GM18502 (cell line): ENCODE results near the gene TMEM192.
"Not testable (repeated sequence)": the region's sequence is repeated elsewhere in the genome, so short reads cannot be mapped to it uniquely, and the experiment has no call there.

Experiments
- ATAC-seq: cut with Tn5 transposase; IDR thresholded peaks from one replicate; pipeline ENCODE4 v1.9.1; 2021; ENCODE audit warnings: mild to moderate bottlenecking; ENCODE audit not compliant: unreplicated experiment, poor library complexity

Gene TMEM192

DNA sequence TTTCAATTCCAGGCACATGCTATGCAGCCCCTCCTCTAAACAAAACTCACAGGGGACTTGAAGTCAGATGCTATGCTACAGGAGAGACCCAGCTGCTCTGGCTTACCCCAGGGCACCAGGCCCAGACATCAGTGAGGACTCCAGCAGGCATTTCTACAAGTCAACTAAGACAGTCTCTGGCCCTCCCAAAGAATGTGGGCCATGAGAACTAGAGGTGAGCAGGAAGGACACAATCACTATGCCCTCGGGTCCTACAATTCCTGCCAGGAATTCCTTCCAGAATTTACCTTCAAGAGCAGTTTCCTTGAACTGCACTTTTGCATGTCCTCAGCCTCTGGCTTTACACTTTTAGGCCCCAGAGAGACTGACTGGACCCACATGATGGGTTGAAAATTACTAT is 17.4 kb downstream of the TMEM192 start:
- no peak for ATAC-seq

DNA sequence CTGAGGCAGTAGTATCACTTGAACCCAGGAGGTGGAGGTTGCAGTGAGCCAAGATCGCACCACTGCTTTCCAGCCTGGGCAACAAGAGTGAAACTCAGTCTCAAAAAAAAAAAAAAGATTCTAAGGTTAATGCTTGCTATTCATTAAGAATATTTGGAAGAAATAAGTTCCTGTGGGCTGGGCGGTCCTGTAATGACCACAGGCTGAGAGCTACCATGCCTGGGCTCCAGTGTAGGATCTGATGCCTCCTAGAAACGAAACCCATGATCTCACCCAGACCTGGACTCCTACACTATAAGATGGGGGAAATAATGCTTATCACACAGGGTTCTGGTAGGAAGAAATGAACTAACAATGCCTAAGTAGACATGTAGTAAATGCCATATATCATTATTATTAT is 17.8 kb downstream of the TMEM192 start:
- ATAC-seq: no peak

DNA sequence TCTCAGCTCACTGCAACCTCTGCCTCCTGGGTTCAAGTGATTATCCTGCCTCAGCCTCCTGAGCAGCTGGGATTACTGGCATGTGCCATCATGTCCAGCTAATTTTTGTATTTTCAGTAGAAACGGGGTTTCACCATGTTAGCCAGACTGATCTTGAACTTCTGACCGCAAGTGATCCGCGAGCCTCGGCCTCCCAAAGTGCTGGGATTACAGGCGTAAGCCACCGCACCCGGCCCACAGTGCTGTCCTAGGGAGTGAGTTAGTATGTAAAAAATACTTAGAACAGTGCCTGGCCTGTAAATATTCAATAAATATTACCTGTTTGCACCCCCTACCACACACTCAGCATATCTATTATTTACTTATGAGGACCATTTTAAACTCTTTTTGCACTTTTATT is 20.5 kb downstream of the TMEM192 start:
- not testable (repeated sequence) for ATAC-seq

DNA sequence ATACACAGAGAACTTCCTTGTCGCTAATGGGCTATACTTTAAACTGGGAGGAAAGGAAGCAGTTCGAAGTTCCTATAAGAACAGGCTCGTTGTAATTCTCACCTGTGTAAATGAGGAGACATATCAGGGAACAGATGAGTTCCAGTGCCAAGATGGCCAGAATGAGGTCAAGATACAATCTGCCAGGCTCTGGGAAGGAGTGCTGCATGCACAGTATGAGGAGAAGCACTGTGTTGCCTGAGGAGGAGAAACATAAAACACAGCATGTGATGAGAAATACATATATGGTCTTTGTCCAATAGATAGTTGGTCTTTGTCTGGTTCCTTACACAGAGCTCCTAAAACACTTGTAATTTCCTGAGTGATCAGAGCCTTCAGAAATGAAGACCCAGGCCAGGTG is 24.3 kb downstream of the TMEM192 start:
- ATAC-seq: no peak

DNA sequence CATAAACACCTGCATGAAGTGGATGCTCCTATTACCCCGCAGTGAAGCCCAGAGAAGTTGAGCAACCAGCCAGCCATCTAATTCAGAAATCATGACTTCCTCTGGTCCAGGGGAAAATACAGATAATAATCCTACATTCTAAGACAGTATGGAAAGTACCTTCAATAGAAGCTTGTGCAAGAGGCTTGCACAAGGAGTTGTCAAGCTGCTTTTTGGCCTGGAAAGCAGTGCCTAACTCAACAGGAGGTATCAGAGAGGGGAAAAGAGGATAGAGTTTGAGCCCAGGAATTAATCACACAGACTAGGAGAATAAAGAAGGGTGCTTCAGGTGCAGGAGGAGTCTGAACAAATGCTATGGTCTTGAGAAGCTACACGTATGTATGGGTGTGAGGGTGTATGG is 26.7 kb downstream of the TMEM192 start:
- no peak for ATAC-seq

GRCh38 chr4:165084787-165085186 is 27.9 kb downstream of the TMEM192 start:
- not testable (repeated sequence) for ATAC-seq

DNA sequence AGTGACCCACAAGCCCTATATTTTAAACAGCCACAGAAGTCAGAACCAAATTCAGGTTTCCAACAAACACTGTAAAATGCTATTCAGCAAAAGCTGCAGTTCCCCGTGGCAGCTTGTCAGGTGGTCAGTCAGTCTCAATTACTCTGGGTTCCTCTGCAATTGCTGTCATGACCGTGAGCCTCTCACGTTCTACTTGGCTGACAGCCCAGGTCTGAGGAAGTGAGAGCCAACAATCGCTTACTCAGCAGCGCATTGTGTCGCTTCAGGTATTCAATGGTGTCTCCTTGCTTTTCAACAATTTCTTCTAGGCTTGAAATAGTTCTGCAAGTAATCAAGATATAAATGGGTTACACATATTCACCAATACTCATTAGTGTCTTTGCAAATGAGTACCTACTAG is 33.2 kb downstream of the TMEM192 start:
- no peak for ATAC-seq

DNA sequence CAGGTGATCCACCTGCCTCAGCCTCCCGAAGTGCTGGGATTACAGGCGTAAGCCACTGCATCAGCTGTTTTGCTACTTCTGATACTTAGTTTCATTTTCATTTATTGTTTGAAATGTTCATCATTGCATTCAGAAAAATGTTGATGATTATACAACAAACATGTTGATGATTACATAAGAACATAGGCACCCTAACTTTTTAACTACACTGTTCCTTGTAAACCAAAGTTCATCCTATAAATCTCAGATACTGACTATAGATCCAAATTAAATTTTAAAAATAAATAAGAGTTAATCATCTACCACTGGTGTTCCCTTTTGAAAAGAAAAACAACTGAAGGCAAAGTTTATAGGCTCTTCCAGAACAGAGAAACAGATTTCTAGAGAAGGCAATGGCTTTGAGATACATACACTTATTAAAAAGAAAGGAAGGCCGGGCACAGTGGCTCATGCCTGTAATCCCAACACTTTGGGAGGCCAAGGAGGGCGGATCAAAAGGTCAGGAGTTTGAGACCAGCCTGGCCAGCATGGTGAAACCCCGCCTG is 35.6 kb downstream of the TMEM192 start:
- ATAC-seq: no peak

GRCh38 chr4:165073346-165073745 is 39.3 kb downstream of the TMEM192 start:
- not testable (repeated sequence) for ATAC-seq

DNA sequence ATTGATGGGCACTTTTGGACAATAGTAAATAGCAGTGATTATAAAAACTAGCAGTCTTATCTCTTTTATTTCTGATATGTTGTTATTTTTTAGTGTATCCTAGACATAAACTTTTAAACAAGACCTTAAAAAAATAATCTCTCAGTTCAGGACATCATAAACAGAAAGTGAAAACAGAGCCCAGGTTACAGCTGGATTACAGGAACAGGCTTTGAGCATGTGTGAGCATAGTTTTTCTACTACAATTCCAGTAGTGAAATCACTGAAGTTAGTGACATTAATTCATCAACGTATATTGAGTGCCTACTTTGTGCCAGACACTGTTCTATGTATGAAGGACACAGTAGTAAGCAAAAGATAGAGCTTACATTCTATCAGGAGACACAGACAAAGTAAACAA is 42.1 kb downstream of the TMEM192 start:
- no peak for ATAC-seq

DNA sequence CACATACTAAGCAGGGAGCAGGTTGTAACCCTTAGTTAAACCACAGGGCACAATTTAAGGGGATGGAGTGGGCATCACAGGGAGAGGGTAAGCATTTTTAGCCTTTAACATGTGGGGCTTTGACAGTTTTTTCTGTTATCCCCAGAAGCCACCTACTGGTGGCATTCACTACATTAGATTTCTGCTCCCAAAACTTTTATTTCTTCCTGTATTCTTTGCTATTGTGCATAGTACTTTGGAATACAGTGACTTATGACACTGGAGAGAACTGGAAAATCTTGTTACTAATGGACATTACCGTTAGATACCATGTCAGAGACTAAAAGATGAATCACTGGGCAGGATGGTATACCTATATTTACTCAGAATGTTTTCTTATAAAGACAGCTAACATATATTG is 51.7 kb downstream of the TMEM192 start:
- ATAC-seq: no peak

DNA sequence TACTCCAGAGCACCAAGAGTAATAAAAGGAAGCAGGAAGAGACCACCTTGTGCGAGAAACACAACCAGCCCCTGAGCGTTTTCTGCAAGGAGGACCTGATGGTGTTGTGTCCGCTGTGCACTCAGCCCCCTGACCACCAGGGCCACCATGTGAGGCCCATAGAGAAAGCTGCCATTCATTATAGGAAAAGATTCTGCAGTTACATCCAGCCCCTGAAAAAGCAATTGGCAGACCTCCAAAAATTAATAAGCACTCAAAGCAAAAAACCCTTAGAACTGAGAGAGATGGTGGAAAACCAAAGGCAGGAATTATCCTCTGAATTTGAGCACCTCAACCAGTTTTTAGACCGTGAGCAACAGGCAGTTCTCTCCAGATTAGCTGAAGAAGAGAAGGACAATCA is 53.3 kb downstream of the TMEM192 start:
- no peak for ATAC-seq

DNA sequence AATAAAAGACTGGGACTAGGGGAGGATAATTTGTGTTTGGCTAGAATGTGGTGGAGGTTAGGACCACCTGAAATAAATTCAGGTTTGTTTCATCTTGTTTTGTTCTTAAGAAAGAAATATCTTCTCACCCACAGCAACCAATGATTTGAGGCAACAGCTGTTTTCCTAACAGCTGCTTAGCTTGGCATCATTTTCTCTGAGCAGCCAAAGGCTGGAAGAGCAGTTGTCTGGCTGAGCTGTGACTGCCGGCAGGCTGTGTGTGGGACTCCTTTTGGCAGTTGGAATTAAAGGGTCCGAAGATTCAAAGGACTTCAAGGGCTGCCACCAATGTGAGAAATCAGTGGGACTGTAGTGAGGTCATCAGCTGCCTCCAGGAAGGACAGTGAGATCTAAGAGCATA is 54.0 kb downstream of the TMEM192 start:
- ATAC-seq: no peak

DNA sequence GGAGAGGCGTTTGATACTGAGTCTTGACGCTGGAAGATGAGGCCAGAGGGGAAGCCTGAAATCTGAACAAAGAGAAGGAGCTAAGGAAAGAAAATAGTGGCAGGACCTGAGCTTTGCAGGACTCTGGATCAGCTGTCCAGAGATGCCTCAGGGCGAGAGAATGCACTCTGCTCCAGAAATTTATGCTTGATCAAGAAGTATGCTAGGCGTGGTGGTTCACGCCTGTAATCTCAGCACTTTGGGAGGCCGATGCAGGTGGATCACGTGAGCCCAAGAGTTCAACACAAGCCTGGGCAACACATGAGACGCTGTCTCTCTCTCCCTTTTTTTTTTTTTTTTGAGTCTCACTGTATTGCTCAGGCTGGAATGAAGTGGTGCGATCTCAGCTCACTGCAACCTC is 57.1 kb downstream of the TMEM192 start:
- no peak for ATAC-seq

DNA sequence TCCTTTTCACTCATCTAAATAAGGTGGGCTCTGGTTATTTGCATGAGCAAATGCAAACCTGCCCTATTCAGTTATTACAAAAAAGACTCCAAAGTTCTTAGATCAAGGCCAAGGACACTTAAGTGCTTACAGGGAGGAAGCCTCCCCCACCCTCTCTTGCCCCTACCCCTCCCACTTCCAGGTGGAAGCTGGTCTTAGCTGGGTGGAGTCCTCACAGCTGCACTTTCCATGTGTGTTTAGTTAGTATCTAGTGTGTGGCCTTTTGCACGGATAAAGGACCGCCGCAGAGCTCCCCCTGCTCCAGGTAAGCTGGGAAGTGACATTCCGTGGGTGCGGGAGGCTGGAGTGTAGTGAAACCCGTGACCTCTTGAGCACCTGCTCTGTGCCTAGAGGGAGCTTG is 59.0 kb downstream of the TMEM192 start, which contains the start of gene TRIM75:
TRIM75 (plus strand) TSS at position 222 of the 400 bp plus-strand sequence. CDS start 5,282 bp downstream, outside the sequence.
- no peak for ATAC-seq

DNA sequence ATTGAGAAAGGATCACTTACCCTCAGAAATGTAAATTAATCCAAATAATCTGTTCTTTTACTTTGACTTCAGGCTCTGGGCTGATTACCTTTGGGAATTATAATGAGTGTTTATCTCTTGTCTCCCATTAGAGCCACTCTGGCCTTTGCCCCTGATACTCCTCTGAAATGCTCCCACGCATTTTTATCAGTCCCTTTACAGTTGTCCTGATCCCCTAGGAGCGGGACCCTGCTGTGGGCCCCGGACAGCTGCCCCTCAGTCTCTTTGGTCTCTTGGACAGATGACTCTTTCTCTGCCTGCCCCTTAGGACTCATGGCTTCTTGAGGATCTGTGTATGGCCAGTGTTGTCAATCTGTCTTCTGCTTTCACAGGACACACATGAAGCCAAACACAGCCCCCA is 60.0 kb downstream of the TMEM192 start:
- ATAC-seq: no peak

GRCh38 chr4:165048170-165048569 is 64.5 kb downstream of the TMEM192 start:
- no peak for ATAC-seq

GRCh38 chr4:165031436-165032211 is 81.0 kb downstream of the TMEM192 start, which contains the start of gene TRIM60:
Gene TRIM60, plus strand, starts transcription at chr4:165031999. Its CDS starts 8,074 bp downstream, at chr4:165040073.
- no peak for ATAC-seq

DNA sequence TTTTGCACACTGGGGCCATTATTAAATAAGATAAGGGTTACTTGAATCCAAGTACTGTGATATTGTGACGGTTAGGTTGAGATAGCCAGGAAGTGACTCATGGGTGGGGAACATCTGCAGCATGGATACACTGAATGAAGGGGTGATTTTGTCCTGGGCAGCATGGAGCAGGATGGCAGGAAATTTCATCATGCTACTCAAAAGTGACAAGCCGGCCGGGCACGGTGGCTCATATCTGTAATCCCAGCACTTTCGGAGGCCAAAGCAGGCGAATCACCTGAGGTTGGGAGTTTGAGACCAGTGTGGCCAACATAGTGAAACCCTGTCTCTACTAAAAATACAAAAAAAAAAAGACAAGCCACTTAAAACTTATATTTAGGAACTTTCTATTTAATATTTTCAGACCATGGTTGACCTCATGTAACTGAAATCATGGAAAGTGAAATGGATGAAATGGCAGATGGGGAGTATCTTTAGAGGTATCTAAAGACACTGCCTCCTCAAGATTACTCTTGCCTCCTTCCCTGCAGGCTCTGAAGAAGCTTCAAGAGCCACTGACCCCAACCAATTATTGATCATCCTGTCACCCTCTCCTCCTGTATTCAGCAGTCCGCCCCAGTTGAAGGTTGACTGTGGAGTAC is 84.8 kb downstream of the TMEM192 start:
- ATAC-seq: no peak

DNA sequence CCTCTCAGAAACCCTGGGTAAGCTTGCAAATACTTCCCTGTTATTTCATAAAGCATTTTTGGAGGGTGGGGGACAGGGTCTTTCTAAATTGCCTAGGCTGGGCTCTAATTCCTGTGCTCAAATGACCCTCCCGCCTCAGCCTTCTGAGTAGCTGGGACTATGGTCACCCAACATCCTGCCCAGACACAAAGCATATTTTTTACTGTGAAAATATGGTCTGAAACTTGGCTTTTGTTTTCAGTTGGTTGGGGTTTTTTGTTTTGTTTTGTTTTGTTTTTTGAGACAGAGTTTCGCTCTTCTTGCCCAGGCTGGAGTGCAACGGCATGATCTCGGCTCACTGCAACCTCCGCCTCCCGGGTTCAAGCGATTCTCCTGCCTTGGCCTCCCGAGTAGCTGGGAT is 86.9 kb downstream of the TMEM192 start:
- ATAC-seq: not testable (repeated sequence)
